ENCODE results near the gene TGM6.

TGM6 gene

GRCh38 chr20:2365091-2365490 is 15.6 kb upstream of the TGM6 start:
- no peak for DNase-seq

- no peak for DNase-seq
These were observed 15.0 kb upstream of the TGM6 start for GRCh38 chr20:2365666-2366065.

- DNase-seq: no peak
These were observed 12.1 kb upstream of the TGM6 start for GRCh38 chr20:2368621-2369020.

- no peak for DNase-seq
These were observed 7.6 kb upstream of the TGM6 start for GRCh38 chr20:2373098-2373497.

- no peak for DNase-seq
These were observed 6.2 kb upstream of the TGM6 start for GRCh38 chr20:2374346-2375125.

- DNase-seq: no peak
These were observed 1.8 kb upstream of the TGM6 start for GRCh38 chr20:2378893-2379292.

- no peak for DNase-seq
These were observed 1.0 kb upstream of the TGM6 start for GRCh38 chr20:2379511-2380229.

GRCh38 chr20:2381303-2381702 is 602 bp downstream of the TGM6 start:
- no peak for DNase-seq

GRCh38 chr20:2382833-2383232 is 2.1 kb downstream of the TGM6 start:
- no peak for DNase-seq

- no peak for DNase-seq
These were observed 4.3 kb downstream of the TGM6 start for GRCh38 chr20:2385026-2385425.

- DNase-seq: no peak
These were observed 4.8 kb downstream of the TGM6 start for GRCh38 chr20:2385496-2385895.

GRCh38 chr20:2386516-2387179 is 5.9 kb downstream of the TGM6 start:
- DNase-seq: no peak

- DNase-seq: no peak
These were observed 6.5 kb downstream of the TGM6 start for GRCh38 chr20:2387180-2387577.

GRCh38 chr20:2387580-2387979 is 6.9 kb downstream of the TGM6 start:
- no peak for DNase-seq

GRCh38 chr20:2390951-2391675 is 10.4 kb downstream of the TGM6 start:
- DNase-seq: no peak

- no peak for DNase-seq
These were observed 13.8 kb downstream of the TGM6 start for GRCh38 chr20:2394411-2395055.

- no peak for DNase-seq
These were observed 14.4 kb downstream of the TGM6 start for GRCh38 chr20:2395136-2395535.

GRCh38 chr20:2396241-2396814 is 15.6 kb downstream of the TGM6 start:
- DNase-seq: no peak

GRCh38 chr20:2397091-2397490 is 16.4 kb downstream of the TGM6 start:
- DNase-seq: no peak

- DNase-seq: no peak
These were observed 17.0 kb downstream of the TGM6 start for GRCh38 chr20:2397595-2398145.

GRCh38 chr20:2398449-2398848 is 17.7 kb downstream of the TGM6 start:
- no peak for DNase-seq

- no peak for DNase-seq
These were observed 18.7 kb downstream of the TGM6 start for GRCh38 chr20:2399390-2399789.

Data from NCI-H1092 (cell line).